Smooth muscle cell (in vitro differentiated cells): ENCODE data around the gene SLAMF9. TPM values are rescaled to one million over a fixed set of nuclear protein-coding genes. Genes with fewer than 3 reads are reported as not detected.

ENCODE experiments used
- DNase-seq: peaks from one replicate; lab custom pipeline; 2025; ENCODE audit not compliant: unreplicated experiment; lab: John Stamatoyannopoulos, UW
- H2AFZ ChIP-seq: fragments of 200-600 bp; sonication (generic); 2 replicates; pipeline ENCODE4 v1.6.0; 2016; ENCODE audit warnings: antibody characterized with exemption, low read depth, mild to moderate bottlenecking
- H3F3A ChIP-seq: fragments of 200-600 bp; sonication (generic); 2 replicates; pipeline ENCODE4 v1.6.0; 2017; ENCODE audit warnings: antibody characterized with exemption, low read depth
- H3K27ac ChIP-seq: fragments of 200-600 bp; sonication (generic); 2 replicates; pipeline ENCODE4 v1.5.1; 2016; ENCODE audit warnings: low read depth, mild to moderate bottlenecking
- H3K27me3 ChIP-seq: fragments of 200-600 bp; sonication (generic); 2 replicates; pipeline ENCODE4 v1.6.1; 2016; ENCODE audit warnings: low read depth, mild to moderate bottlenecking
- H3K36me3 ChIP-seq: fragments of 200-600 bp; sonication (generic); 2 replicates; pipeline ENCODE4 v1.5.1; 2016; ENCODE audit warnings: low read depth
- H3K4me1 ChIP-seq: fragments of 200-600 bp; sonication (generic); 2 replicates; pipeline ENCODE4 v1.5.1; 2016; ENCODE audit warnings: low read depth
- H3K4me2 ChIP-seq: fragments of 200-600 bp; sonication (generic); 2 replicates; pipeline ENCODE4 v1.6.0; 2016; ENCODE audit warnings: mild to moderate bottlenecking
- H3K4me3 ChIP-seq: fragments of 200-600 bp; sonication (generic); 2 replicates; pipeline ENCODE4 v1.5.1; 2016; ENCODE audit warnings: mild to moderate bottlenecking
- H3K79me2 ChIP-seq: fragments of 200-600 bp; sonication (generic); 2 replicates; pipeline ENCODE4 v1.6.0; 2016; ENCODE audit warnings: low read depth, mild to moderate bottlenecking
- H3K9ac ChIP-seq: fragments of 200-600 bp; sonication (generic); 2 replicates; pipeline ENCODE4 v1.6.0; 2016; ENCODE audit warnings: low read depth
- H3K9me3 ChIP-seq: fragments of 200-600 bp; sonication (generic); replicated peaks from 2 replicates; pipeline ENCODE4 v1.5.1; 2016; ENCODE audit warnings: low read depth
- H4K20me1 ChIP-seq: fragments of 200-600 bp; sonication (generic); 2 replicates; pipeline ENCODE4 v1.6.0; 2016; ENCODE audit warnings: low read depth
- WGBS: methylation state at CpG from one replicate; pipeline ENCODE4 v1.1.7; 2016; ENCODE audit warnings: low lambda C conversion rate; 5-methylcytosine and 5-hydroxymethylcytosine counted together
- polyA plus RNA-seq: library from polyadenylated mRNA; unstranded; fragments of >200 nt; fragmentation: Nextera tagmentation; extraction: Ambion mirVana; gene quantifications from 2 replicates; pipeline ENCODE4 v1.2.1, GENCODE V29; 2016
- total RNA-seq: library from RNA; depleted of rRNA; stranded (reverse); fragments of >200 nt; gene quantifications from 2 replicates; pipeline ENCODE4 v1.2.3, GENCODE V29; 2014
- TF ChIP-seq, protein P1 (sequence below): fragments of 200-600 bp; sonication (generic); IDR thresholded peaks from 2 replicates; pipeline ENCODE4 v1.5.1; 2017; ENCODE audit warnings: borderline replicate concordance, mild to moderate bottlenecking, antibody characterized with exemption; ENCODE audit not compliant: insufficient read depth, poor library complexity, severe bottlenecking

Gene SLAMF9
- total and polyA plus RNA-seq, 2 experiments from 2014 or later, result 1.3 to 2.1 TPM

DNA sequence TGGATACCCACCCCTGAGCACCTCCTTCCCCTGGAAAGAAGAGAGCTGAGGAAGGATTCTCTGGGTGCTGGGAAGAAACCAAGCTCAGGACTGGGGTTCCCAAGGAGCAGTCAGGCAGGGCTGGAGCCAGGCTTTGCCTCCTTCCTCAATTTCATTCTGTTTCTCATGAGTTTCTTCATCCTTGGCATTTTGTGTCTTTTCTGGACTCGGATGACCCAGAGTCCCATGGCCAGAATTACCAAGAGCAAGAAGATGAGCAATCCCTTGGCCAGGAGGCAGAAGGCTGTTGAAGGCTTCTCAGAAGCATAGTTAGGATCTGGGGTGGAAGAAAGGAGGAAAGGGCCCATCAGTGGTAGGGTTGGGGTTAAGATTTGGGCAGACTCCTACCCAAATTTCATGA is 2.5 kb downstream of the SLAMF9 start:
- no peak for DNase-seq
- Histone ChIP-seq H3K9ac (no peak overlapping the region), H3K9me3 (no peaks in the 10 kb centered on the region), H3K4me3 (no peak overlapping the region), H3K4me1 (no peaks in the 10 kb centered on the region), H3K27me3 (no peaks in the 10 kb centered on the region), H2AFZ (no peak overlapping the region), H3K4me2 (no peak overlapping the region), H3F3A (no peaks in the 10 kb centered on the region), H3K27ac (no peak overlapping the region), H3K36me3 (no peaks in the 10 kb centered on the region), H4K20me1 (no peaks in the 10 kb centered on the region), H3K79me2 (no peaks in the 10 kb centered on the region)
- TF ChIP-seq, protein P1, sequence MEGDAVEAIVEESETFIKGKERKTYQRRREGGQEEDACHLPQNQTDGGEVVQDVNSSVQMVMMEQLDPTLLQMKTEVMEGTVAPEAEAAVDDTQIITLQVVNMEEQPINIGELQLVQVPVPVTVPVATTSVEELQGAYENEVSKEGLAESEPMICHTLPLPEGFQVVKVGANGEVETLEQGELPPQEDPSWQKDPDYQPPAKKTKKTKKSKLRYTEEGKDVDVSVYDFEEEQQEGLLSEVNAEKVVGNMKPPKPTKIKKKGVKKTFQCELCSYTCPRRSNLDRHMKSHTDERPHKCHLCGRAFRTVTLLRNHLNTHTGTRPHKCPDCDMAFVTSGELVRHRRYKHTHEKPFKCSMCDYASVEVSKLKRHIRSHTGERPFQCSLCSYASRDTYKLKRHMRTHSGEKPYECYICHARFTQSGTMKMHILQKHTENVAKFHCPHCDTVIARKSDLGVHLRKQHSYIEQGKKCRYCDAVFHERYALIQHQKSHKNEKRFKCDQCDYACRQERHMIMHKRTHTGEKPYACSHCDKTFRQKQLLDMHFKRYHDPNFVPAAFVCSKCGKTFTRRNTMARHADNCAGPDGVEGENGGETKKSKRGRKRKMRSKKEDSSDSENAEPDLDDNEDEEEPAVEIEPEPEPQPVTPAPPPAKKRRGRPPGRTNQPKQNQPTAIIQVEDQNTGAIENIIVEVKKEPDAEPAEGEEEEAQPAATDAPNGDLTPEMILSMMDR, result no peak
- 95% methylated on average over 1 of the region's 1 CpG for WGBS

DNA sequence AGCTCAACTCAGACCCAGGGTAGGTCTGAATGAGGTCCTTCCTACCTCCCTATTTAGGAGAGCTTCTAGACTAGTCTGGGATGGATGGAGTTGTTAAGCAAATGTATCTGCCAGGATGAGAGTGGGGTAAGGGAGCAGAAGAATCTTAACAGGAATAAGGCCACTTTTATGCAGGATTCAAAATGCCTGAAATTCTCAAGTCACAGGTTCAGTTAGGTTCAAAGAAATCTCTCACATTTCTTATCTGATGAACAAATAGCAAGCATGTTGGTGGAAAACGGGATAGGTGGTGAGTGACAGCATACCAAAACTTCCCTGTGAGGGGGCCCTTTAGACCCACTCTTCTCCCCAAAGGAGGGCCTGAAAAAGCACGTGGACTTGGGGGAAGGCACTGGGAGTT is 3.0 kb downstream of the SLAMF9 start:
- no peaks in the 10 kb centered on the region for H4K20me1 ChIP-seq
- no peak overlapping the region for H2AFZ ChIP-seq
- H3K9me3 ChIP-seq, result no peaks in the 10 kb centered on the region
- H3K36me3 ChIP-seq, result no peaks in the 10 kb centered on the region
- no peaks in the 10 kb centered on the region for H3K79me2 ChIP-seq
- no peak overlapping the region for H3K4me2 ChIP-seq
- WGBS, result 38% methylated on average over 2 of the region's 2 CpGs
- H3K9ac ChIP-seq, result no peak overlapping the region
- no peaks in the 10 kb centered on the region for H3K4me1 ChIP-seq
- H3K27me3 ChIP-seq, result no peaks in the 10 kb centered on the region
- DNase-seq, result no peak
- TF ChIP-seq, protein P1, result no peak
- no peak overlapping the region for H3K27ac ChIP-seq
- H3K4me3 ChIP-seq, result no peak overlapping the region
- no peaks in the 10 kb centered on the region for H3F3A ChIP-seq

- Histone ChIP-seq H3K9ac (no peak overlapping the region), H3K79me2 (no peaks in the 10 kb centered on the region), H3K9me3 (no peaks in the 10 kb centered on the region), H2AFZ (no peak overlapping the region), H3K27me3 (no peaks in the 10 kb centered on the region), H4K20me1 (no peaks in the 10 kb centered on the region), H3K4me3 (no peak overlapping the region), H3K27ac (no peak overlapping the region), H3K36me3 (no peaks in the 10 kb centered on the region), H3K4me2 (no peak overlapping the region), H3F3A (no peaks in the 10 kb centered on the region), H3K4me1 (peaks cover 2% of the 10 kb centered on the region)
- TF ChIP-seq, protein P1, result no peak
- WGBS, result 91% methylated on average over 4 of the region's 4 CpGs
- DNase-seq, result no peak
Observed at GRCh38 chr1:159949981-159950381, 4.1 kb downstream of the SLAMF9 start.

GRCh38 chr1:159949123-159949522 is 4.9 kb downstream of the SLAMF9 start:
- H3K9ac ChIP-seq, result no peak overlapping the region
- TF ChIP-seq, protein P1, result no peak
- WGBS, result 81% methylated on average over 6 of the region's 6 CpGs
- H3K4me1 ChIP-seq, result peaks cover 11% of the 10 kb centered on the region
- H3K79me2 ChIP-seq, result no peaks in the 10 kb centered on the region
- no peaks in the 10 kb centered on the region for H3K36me3 ChIP-seq
- no peak for DNase-seq
- H3K27me3 ChIP-seq, result peaks cover 6% of the 10 kb centered on the region
- H4K20me1 ChIP-seq, result no peaks in the 10 kb centered on the region
- H3K4me3 ChIP-seq, result no peak overlapping the region
- H3F3A ChIP-seq, result no peaks in the 10 kb centered on the region
- no peaks in the 10 kb centered on the region for H3K9me3 ChIP-seq
- H3K27ac ChIP-seq, result no peak overlapping the region
- H3K4me2 ChIP-seq, result no peak overlapping the region
- H2AFZ ChIP-seq, result no peak overlapping the region
